Measurements from ENCODE around the gene PARD3B.

Gene PARD3B

GRCh38 chr2:204683384-204683783 is 138.1 kb downstream of the PARD3B start:
- Histone ChIP-seq H3K4me3 (ENCODE audit: insufficient read depth, low read length, poor library complexity, severe bottlenecking) (no peak overlapping the region), H3K4me2 (ENCODE audit: low read depth, low read length, poor library complexity, severe bottlenecking) (no peak overlapping the region), H2AFZ (ENCODE audit: low read depth, low read length, severe bottlenecking) (no peak overlapping the region), H3K9ac (ENCODE audit: low read length) (no peak overlapping the region), H3K79me2 (ENCODE audit: insufficient read depth, low read length) (no peaks in the 10 kb centered on the region), H3K36me3 (ENCODE audit: low read length) (no peaks in the 10 kb centered on the region), H3F3A (ENCODE audit: insufficient read depth) (no peaks in the 10 kb centered on the region), H3K9me3 (ENCODE audit: insufficient read depth, low read length) (no peaks in the 10 kb centered on the region), H3K27ac (ENCODE audit: low read depth, low read length) (no peak overlapping the region), H3K27me3 (ENCODE audit: low read length) (no peaks in the 10 kb centered on the region), H3K9me2 (replicated peaks; ENCODE audit: insufficient read depth, low read length) (0 out of 2 replicates have a peak, but pooled peaks cover 3% of the 10 kb centered on the region), H4K20me1 (ENCODE audit: low read depth, low read length) (0 out of 2 replicates have a peak, but pooled peaks cover 4% of the 10 kb centered on the region)
- TF ChIP-seq EZH2phosphoT487 (conservative IDR thresholded peaks at IDR 0.05; ENCODE audit: low read length) (no peak), CTCF (IDR thresholded peaks at IDR 0.05; ENCODE audit: insufficient read depth, low read length, poor library complexity, severe bottlenecking) (no peak)

GRCh38 chr2:204686406-204686805 is 141.1 kb downstream of the PARD3B start:
- Histone ChIP-seq H3K27ac (ENCODE audit: low read depth, low read length) (no peak overlapping the region), H3K27me3 (ENCODE audit: low read length) (no peaks in the 10 kb centered on the region), H3K4me3 (ENCODE audit: insufficient read depth, low read length, poor library complexity, severe bottlenecking) (no peak overlapping the region), H3K4me2 (ENCODE audit: low read depth, low read length, poor library complexity, severe bottlenecking) (no peak overlapping the region), H3K9ac (ENCODE audit: low read length) (no peak overlapping the region), H3K9me3 (ENCODE audit: insufficient read depth, low read length) (no peaks in the 10 kb centered on the region), H4K20me1 (ENCODE audit: low read depth, low read length) (no peaks in the 10 kb centered on the region), H2AFZ (ENCODE audit: low read depth, low read length, severe bottlenecking) (no peak overlapping the region), H3K79me2 (ENCODE audit: insufficient read depth, low read length) (no peaks in the 10 kb centered on the region), H3K36me3 (ENCODE audit: low read length) (no peaks in the 10 kb centered on the region), H3K9me2 (replicated peaks; ENCODE audit: insufficient read depth, low read length) (0 out of 2 replicates have a peak, but pooled peaks cover 3% of the 10 kb centered on the region), H3F3A (ENCODE audit: insufficient read depth) (no peaks in the 10 kb centered on the region)
- TF ChIP-seq CTCF (IDR thresholded peaks at IDR 0.05; ENCODE audit: insufficient read depth, low read length, poor library complexity, severe bottlenecking) (no peak), EZH2phosphoT487 (conservative IDR thresholded peaks at IDR 0.05; ENCODE audit: low read length) (no peak)

- TF ChIP-seq EZH2phosphoT487 (conservative IDR thresholded peaks at IDR 0.05; ENCODE audit: low read length) (no peak), CTCF (IDR thresholded peaks at IDR 0.05; ENCODE audit: insufficient read depth, low read length, poor library complexity, severe bottlenecking) (no peak)
- Histone ChIP-seq H3K27me3 (ENCODE audit: low read length) (no peaks in the 10 kb centered on the region), H2AFZ (ENCODE audit: low read depth, low read length, severe bottlenecking) (no peak overlapping the region), H3K4me2 (ENCODE audit: low read depth, low read length, poor library complexity, severe bottlenecking) (no peak overlapping the region), H3K9ac (ENCODE audit: low read length) (no peak overlapping the region), H3K79me2 (ENCODE audit: insufficient read depth, low read length) (no peaks in the 10 kb centered on the region), H3K9me2 (replicated peaks; ENCODE audit: insufficient read depth, low read length) (0 out of 2 replicates have a peak, but pooled peaks cover 3% of the 10 kb centered on the region), H3F3A (ENCODE audit: insufficient read depth) (no peaks in the 10 kb centered on the region), H3K36me3 (ENCODE audit: low read length) (no peaks in the 10 kb centered on the region), H3K9me3 (ENCODE audit: insufficient read depth, low read length) (no peaks in the 10 kb centered on the region), H4K20me1 (ENCODE audit: low read depth, low read length) (no peaks in the 10 kb centered on the region), H3K4me3 (ENCODE audit: insufficient read depth, low read length, poor library complexity, severe bottlenecking) (no peak overlapping the region), H3K27ac (ENCODE audit: low read depth, low read length) (no peak overlapping the region)
These were observed 142.5 kb downstream of the PARD3B start for GRCh38 chr2:204687776-204688175.

Data from SU-DHL-6 (cell line).